Calu3 (cell line): Measurements from ENCODE around the gene THEM5. TPM values are rescaled to one million over a fixed set of nuclear protein-coding genes. Genes with fewer than 3 reads are reported as not detected.
"Not testable (repeated sequence)": the region's sequence is repeated elsewhere in the genome, so short reads cannot be mapped to it uniquely, and the experiment has no call there.

Source experiments
- BruUV-seq: library from RNA; stranded (reverse); fragments of 400-500 nt; replicated peaks from 2 replicates; lab custom pipeline; 2021; lab: Mats Ljungman, UMichigan
- CTCF ChIA-PET: fragments of 300-600 bp; sonication (Branson Sonifier 250); formaldehyde crosslinking; loops from one replicate; lab custom pipeline; 2022; ENCODE audit warnings: antibody characterized with exemption; lab: Charles Lee
- DNase-seq: peaks from one replicate; pipeline ENCODE4 v3.0.0; 2022
- H3K27ac Mint-ChIP-seq: one replicate; pipeline ENCODE4 v1.8.0; 2022; ENCODE audit warnings: mixed read lengths; ENCODE audit not compliant: unreplicated experiment
- H3K27me3 Mint-ChIP-seq: one replicate; pipeline ENCODE4 v1.8.0; 2022; ENCODE audit warnings: mixed read lengths; ENCODE audit not compliant: unreplicated experiment
- H3K36me3 Mint-ChIP-seq: one replicate; pipeline ENCODE4 v1.8.0; 2022; ENCODE audit warnings: mild to moderate bottlenecking, moderate library complexity, mixed read lengths; ENCODE audit not compliant: insufficient read depth, unreplicated experiment
- H3K4me1 Mint-ChIP-seq: one replicate; pipeline ENCODE4 v1.8.0; 2022; ENCODE audit warnings: mild to moderate bottlenecking, low read depth, mixed read lengths; ENCODE audit not compliant: unreplicated experiment
- H3K4me3 Mint-ChIP-seq: one replicate; pipeline ENCODE4 v1.8.0; 2022; ENCODE audit warnings: mild to moderate bottlenecking, low read depth, moderate library complexity, mixed read lengths; ENCODE audit not compliant: unreplicated experiment
- H3K9me3 Mint-ChIP-seq: one replicate; pipeline ENCODE4 v1.8.0; 2022; ENCODE audit warnings: low read depth, mixed read lengths; ENCODE audit not compliant: unreplicated experiment
- intact Hi-C: fragments of 100-400 bp; cut with micrococcal nuclease; formaldehyde crosslinking; loops from one replicate; pipeline ENCODE4 v1.10.0; 2022; ENCODE audit not compliant: unreplicated experiment
- total RNA-seq: library from RNA; stranded (reverse); gene quantifications from 2 replicates; pipeline ENCODE4 v1.2.3, GENCODE V29; 2022
- TF ChIP-seq, protein P1 (sequence below): fragments of 200-600 bp; IDR thresholded peaks from one replicate; pipeline ENCODE4 v1.8.0; 2022; ENCODE audit warnings: antibody characterized with exemption; ENCODE audit not compliant: unreplicated experiment

Gene THEM5
- total RNA-seq, 1 experiment from 2014 or later = not detected

- CTCF ChIA-PET = interaction anchor here (0.7 to 1.8 kb wide), 5 partner anchors 15 to 122 kb away, joined by 3 to 6 read pairs (median 5); partner anchors contain the start of gene C2CD4D
- H3K4me1 Mint-ChIP-seq = no peaks in the 10 kb centered on the region
- peaks cover 5% of the 10 kb centered on the region for H3K36me3 Mint-ChIP-seq
- no peak for DNase-seq
- H3K27me3 Mint-ChIP-seq = no peaks in the 10 kb centered on the region
- intact Hi-C loops = no loop called here
- H3K4me3 Mint-ChIP-seq = no peak overlapping the region
- no peak overlapping the region for H3K27ac Mint-ChIP-seq
- no peaks in the 10 kb centered on the region for H3K9me3 Mint-ChIP-seq
- TF ChIP-seq, protein P1, sequence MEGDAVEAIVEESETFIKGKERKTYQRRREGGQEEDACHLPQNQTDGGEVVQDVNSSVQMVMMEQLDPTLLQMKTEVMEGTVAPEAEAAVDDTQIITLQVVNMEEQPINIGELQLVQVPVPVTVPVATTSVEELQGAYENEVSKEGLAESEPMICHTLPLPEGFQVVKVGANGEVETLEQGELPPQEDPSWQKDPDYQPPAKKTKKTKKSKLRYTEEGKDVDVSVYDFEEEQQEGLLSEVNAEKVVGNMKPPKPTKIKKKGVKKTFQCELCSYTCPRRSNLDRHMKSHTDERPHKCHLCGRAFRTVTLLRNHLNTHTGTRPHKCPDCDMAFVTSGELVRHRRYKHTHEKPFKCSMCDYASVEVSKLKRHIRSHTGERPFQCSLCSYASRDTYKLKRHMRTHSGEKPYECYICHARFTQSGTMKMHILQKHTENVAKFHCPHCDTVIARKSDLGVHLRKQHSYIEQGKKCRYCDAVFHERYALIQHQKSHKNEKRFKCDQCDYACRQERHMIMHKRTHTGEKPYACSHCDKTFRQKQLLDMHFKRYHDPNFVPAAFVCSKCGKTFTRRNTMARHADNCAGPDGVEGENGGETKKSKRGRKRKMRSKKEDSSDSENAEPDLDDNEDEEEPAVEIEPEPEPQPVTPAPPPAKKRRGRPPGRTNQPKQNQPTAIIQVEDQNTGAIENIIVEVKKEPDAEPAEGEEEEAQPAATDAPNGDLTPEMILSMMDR = no peak
- BruUV-seq = no TSS peak
These were observed 29.0 kb upstream of the THEM5 start for GRCh38 chr1:151882466-151882865.

- H3K27ac Mint-ChIP-seq = no peak overlapping the region
- no peak overlapping the region for H3K4me3 Mint-ChIP-seq
- DNase-seq = no peak
- H3K4me1 Mint-ChIP-seq = no peaks in the 10 kb centered on the region
- TF ChIP-seq, protein P1 = no peak
- BruUV-seq = no TSS peak
- intact Hi-C loops = no loop called here
- H3K36me3 Mint-ChIP-seq = no peaks in the 10 kb centered on the region
- no peaks in the 10 kb centered on the region for H3K9me3 Mint-ChIP-seq
- H3K27me3 Mint-ChIP-seq = no peaks in the 10 kb centered on the region
- CTCF ChIA-PET = interaction anchor here (0.6 to 1.2 kb wide), 3 partner anchors 119 to 596 kb away, joined by 3 read pairs; no protein-coding TSS in a partner anchor
These were observed 28.0 kb upstream of the THEM5 start for GRCh38 chr1:151881479-151881878.

GRCh38 chr1:151875419-151876097 lies 22.0 kb upstream of the THEM5 start:
- H3K27ac Mint-ChIP-seq = no peak overlapping the region
- intact Hi-C loops = no loop called here
- BruUV-seq = no TSS peak
- no peaks in the 10 kb centered on the region for H3K36me3 Mint-ChIP-seq
- no peaks in the 10 kb centered on the region for H3K4me1 Mint-ChIP-seq
- CTCF ChIA-PET = interaction anchor here (0.7 to 0.8 kb wide), 3 partner anchors 310 to 704 kb away, joined by 3 to 4 read pairs (median 4); no protein-coding TSS in a partner anchor
- TF ChIP-seq, protein P1 = no peak
- no peaks in the 10 kb centered on the region for H3K27me3 Mint-ChIP-seq
- no peaks in the 10 kb centered on the region for H3K9me3 Mint-ChIP-seq
- H3K4me3 Mint-ChIP-seq = no peak overlapping the region
- no peak for DNase-seq

- not testable (repeated sequence) for H3K4me3 Mint-ChIP-seq
These were observed 19.3 kb upstream of the THEM5 start for GRCh38 chr1:151872776-151873175.

More at GRCh38 chr1:151872776-151873175, 19.3 kb upstream of the THEM5 start:
- H3K4me1 Mint-ChIP-seq, BruUV-seq, H3K27ac Mint-ChIP-seq, H3K27me3 Mint-ChIP-seq, DNase-seq, H3K9me3 Mint-ChIP-seq, CTCF ChIA-PET, intact Hi-C loops, H3K36me3 Mint-ChIP-seq: not testable (repeated sequence)
